ENCODE data around the gene ALPL.
"Not testable (repeated sequence)": the region's sequence is repeated elsewhere in the genome, so short reads cannot be mapped to it uniquely, and the experiment has no call there.

The ALPL gene

DNA sequence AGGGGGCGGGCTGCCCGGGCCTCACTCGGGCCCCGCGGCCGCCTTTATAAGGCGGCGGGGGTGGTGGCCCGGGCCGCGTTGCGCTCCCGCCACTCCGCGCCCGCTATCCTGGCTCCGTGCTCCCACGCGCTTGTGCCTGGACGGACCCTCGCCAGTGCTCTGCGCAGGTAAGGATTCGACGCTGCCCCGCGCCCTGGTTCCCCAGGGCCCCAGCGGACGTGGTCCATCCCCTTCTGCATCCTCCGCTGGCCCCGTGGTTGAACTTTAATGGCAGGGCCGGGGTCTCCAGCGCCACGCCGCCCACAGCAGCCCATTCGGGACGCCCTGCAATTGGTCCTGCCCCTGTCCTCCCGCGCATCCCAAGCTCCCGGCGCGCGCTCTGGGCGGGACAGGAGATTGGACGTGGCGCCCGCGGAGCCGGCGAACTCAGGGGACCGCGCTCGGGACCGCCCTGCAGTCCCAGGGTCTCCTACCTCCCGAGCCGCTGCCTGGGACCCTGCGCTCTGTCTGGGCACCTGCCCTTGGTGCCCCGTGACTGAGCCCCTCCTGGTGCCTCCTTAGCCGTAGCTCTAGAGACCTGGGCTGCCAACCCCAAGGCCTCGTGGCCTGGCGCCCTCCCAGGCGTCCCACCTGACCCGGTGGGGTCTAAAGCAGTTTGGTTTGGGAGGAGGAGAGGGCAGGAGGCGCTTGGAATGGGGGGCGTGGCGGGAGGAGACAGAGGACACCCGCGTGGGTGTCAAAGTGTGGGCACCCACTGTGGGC lies at the start of gene ALPL:
Gene ALPL, plus strand, starts transcription at position 73 of the 762 bp plus-strand sequence. CDS start 44,659 bp downstream, outside the sequence.
- no peak for DNase-seq (ENCODE audit: low read depth)

DNA sequence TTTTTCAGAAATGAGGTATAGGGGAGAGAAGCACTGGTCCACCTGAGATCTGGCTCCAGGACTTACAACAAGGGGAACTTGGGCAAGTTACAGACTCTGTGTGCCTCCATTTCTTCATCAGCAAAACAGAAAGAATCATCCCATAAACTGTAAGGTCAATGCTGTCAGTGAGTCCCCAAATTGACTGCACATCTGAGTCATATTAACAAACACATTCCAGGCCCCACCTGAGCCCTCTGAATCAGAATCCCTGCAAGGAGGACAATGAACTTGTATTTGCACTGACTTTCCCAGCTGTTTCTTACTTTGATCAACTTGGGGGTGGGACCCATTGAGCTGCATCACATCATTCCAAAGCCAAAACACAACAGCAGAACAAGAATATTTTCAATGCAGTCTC lies 44.1 kb upstream of the ALPL start:
- not testable (repeated sequence) for DNase-seq (ENCODE audit: low read depth)

DNA sequence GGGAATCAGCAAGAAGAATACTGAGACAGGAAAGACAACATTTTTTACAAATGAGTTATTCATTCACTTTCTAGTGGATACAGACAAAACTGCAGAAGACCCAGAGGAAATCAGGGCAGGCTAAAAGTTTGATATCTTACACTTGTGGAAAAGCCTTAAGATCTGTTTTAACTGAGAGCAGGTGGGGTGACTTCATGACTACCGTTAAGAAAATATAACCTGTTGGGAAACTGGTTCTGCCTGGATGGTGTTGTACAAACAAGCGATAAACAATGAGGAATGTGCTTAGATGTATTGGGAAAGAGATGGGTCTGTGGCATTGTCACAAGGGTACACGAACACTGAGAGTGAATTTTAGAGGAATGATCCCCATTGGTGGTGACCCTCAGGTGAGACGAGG lies 41.3 kb upstream of the ALPL start:
- DNase-seq (ENCODE audit: low read depth) = not testable (repeated sequence)

DNA sequence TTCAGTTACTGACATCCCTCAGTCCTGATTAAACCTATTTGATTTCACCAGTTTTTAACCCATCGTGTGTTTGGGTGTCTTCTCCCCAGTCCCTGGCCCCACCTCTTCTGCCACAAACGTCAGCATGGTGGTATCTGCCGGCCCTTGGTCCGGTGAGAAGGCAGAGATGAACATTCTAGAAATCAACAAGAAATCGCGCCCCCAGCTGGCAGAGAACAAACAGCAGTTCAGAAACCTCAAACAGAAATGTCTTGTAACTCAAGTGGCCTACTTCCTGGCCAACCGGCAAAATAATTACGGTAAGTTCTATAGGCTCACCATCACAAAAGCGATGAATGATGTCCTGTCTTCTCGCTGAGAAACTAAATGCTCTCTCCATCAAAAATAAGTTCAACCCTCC lies 40.6 kb upstream of the ALPL start:
- DNase-seq (ENCODE audit: low read depth) = no peak

DNA sequence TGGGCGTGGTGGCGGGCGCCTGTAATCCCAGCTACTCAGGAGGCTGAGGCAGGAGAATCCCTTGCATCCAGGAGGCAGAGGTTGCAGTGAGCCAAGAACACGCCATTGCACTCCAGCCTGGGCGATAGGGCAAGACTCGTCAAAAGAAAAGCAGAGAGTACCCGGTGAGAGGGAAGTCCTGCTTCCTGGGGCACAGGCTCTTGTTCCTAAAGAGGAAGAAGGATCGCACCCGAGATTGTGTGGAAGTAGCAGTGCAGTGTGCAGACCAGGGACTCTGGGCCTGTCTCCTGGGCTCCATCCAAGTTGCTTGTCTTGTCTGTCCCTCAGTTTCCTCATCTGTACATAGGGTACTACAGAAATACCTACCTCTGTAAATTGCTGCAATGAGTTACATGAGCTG lies 39.6 kb upstream of the ALPL start:
- DNase-seq (ENCODE audit: low read depth) = no peak

DNA sequence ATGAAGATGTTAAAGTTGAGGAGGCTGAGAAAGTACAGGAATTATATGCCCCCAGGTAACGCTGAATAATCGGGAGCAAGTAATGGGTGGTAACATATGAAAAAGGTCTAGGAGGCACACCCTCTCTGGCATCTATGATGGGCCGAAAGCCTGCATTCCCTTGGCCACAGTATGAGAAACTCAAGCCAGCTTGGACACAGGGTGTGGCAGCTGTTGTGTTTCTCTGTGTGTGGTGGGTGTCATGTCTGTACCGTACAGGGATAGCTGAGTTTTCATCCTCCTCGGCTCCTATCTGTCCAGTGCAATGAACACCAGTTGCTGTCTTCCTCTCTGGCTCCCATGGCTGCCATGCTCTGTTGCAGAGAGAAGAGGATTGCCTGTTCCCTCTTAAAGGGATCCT lies 36.4 kb upstream of the ALPL start:
- DNase-seq (ENCODE audit: low read depth) = no peak

DNA sequence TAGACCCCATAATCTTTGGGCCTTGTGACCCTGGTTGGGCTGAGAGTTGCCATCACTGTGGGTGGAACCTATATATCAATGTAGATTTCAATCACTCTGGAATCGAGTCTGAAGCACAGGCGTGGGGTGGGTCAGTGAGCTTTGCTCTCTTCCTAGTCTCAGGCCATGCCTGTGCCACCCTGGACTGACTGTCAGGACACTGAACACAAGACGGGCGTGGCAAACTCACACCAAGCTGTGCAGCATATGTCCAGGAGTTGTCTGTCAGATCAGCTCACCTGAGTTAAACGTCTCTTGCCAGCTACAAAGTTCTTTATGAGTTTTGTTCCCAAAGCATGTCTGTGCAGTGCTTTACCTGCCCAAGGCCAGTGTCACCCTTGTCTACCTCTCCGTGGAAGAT lies 30.9 kb upstream of the ALPL start:
- no peak for DNase-seq (ENCODE audit: low read depth)

DNA sequence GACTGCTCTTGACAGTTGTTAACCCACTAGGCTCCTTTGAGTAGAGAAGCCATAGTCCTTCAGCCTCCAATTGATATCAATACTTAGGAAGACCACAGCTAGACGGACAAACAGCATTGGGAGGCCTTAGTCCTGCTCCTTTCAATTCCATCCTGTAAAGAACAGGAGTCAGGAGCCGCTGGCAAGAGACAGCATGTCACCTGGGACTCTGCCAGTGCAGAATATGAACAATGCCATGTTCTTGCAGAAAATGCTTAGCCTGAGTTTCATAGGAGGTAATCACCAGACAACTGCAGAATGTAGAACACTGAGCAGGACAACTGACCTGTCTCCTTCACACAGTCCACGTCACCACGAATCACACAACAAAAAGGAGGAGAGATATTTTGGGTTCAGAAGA lies 25.3 kb upstream of the ALPL start:
- not testable (repeated sequence) for DNase-seq (ENCODE audit: low read depth)

DNA sequence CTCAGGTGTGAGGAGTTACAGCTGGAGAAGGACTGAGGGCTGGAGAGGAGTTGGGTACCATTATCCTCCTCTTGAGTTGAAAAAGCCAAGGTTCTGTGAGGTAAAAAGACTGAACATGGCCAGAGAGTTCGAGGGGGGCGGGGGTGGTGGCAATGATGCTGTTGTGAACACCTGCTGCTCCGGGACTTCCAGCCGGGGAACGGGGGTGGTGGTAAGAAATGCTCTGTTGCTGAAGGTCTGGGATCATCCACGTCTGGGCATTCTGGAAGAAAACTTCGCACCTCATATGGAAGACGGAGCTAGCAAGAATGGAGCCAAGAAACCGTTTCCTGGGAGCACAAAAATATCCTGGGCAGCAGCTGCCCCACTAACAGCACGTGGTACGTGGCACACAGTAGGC lies 20.1 kb upstream of the ALPL start:
- no peak for DNase-seq (ENCODE audit: low read depth)

DNA sequence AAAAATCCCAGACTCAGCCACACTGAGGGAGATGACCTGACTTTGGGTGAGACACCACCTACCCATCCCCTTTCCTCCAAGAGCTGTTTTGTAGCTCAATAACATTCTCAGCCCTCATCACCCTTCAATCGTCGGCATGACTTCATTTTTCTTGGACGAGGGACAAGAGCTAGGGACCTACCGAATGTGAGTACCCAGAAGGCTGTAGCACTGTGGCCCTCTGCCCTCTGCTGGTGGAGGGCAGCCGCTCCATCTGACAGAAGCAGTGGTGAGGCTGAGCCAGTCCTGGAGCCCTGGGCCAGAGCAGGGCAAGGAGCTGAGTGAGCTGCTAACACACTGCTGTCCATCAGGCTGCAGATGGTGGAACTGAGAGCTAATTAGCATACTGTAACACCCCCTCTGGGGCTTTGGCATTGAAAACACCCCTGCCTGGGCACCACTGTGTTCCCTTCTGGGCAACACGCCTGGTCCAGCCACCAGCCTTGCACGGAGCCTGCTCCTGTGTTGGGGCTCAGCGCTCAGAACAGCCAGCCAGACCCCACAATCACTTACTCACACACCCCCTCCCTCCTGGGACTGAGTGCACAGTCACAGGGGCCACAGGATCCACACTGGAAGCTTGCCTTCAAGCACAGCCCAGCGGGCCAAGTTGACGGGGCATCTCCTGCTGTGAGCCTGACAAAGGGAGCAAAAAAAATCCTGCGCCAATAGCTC lies 18.3 kb upstream of the ALPL start:
- no peak for DNase-seq (ENCODE audit: low read depth)

DNA sequence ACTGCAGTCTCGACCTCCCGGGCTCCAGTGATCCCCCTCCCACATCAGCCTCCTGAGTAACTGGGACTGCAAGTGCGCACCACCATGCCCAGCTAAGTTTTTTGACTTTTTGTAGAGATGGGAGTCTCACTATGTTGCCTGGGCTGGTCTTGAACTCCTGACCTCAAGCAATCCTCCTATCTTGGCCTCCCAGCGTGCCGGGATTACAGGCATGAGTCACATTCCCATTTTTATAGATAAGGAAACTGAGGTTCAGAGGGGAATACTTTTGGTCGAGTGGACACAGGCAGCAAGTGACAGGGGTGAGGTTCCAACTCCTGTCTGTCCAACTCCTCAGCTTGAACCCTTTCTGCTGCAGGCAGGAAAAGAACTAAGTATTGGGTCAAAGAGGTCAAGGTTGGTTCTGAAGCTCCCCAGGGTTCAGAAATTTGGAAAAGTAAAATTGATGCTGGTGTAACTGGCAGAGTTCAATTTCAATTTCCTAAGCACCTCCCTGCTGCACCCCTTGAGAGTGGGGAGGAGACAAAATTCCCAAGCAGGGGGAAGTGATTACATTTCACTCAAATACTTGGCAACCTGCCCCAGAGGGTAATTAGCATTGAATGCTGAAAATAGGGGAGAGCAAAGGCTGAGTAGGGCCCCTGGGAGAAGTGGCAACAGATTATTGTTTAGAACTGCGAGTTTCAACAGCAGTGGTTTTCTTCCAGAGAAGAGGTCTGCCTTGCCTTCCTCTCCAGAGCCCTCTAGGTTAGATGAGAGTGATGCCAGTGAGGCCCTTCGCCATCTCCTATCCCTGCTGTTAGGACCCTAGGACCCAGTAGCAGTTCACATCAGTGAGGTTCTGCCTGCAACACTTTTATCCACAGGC lies 17.5 kb upstream of the ALPL start:
- no peak for DNase-seq (ENCODE audit: low read depth)

DNA sequence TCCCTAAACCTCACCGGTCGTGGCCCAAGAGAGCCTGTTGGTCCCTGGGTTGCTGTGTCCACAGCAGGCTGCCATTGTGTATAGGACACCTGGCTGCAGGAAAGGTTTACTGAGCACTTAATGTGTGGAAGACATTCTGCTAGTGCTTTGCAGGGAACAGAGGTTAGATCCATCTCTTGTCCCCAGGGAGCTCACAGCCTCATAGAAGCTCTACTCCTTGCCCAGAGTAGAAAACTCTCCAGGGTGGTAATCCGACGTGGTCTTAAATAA lies 16.9 kb upstream of the ALPL start:
- no peak for DNase-seq (ENCODE audit: low read depth)

DNA sequence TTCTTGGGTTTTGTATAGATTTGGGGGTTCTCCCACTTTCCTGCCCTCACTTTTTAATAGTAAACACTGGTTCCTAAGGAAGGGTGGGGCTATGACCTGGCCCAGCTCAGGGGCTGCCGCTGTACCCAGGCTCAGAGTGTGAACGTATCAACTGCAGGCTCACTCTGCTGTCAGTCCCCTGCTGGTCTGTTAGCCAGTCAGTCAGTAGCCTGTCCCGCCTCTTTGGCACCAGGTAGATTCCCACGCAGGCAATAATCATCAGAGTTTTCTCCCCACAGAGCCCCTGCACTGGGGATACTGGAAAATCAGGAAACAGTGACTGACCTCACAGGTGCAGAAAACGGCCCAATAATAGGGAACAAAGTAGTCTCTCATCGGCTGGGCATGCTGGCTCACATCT lies 15.0 kb upstream of the ALPL start:
- no peak for DNase-seq (ENCODE audit: low read depth)

DNA sequence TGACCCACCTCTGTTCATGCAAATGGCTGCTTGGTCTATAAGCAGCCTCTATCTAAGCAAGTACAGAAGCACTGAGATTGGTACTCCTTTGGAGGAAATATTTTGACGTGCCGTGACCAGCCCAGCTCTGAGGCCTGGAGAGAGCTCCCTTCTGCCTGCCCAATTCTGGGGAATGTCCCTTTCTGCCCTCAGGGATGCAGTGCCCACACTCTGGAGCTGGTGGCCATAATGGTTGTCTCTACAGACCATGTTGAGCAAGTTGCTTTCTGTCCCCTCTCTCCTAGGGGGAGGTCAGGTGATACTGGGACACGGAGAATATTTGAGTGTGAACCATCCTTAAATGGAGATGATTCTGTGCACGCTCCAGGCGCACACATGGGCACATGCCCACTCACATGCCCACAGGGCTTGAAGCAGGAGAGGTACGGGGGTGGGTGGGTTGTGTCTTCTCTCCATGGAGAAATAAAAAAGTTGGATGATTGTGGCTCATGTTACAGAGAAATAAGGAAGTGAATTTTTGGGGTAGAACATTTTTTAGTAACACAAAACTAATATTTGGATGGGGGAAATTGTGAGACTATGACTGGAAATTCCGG lies 13.9 kb upstream of the ALPL start:
- DNase-seq (ENCODE audit: low read depth) = no peak

DNA sequence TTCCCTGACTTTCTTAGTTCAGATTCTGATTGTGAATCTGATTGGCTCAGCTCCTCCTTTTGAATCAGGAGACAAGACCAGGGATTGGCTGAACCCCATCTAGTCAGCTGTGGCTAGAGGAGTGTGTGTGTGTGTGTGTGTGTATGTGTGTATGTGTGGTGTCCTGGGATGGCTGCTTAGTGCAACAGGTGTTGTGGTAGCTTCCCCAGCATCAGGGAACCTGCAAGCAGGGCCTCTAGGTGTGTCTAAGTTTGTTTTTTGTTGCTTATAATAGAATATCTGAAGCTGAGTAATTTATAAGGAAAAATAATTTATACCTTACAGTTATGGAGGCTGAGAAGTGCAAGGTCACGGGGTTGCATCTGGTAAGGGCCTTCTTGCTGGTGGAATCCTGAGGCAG lies 13.2 kb upstream of the ALPL start:
- DNase-seq (ENCODE audit: low read depth) = no peak

DNA sequence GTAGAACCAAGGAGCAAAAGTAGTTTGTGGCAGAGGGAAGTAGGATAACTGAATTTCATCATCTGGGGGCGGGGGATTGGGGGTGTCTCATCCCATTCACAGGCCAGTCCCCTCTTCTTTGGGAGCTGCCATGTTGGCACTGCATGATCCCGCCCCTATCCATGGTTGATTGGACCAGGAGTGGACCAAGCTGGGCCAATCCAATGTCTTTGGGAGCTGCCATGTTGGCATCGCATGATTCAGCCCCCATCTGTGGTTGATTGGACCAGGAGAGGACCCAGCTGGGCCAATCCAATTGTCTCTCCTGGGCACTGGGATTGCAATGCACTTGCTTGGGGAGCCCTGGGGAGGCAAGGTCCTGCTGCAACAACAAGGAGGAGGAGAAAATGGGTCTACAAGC lies 12.3 kb upstream of the ALPL start:
- no peak for DNase-seq (ENCODE audit: low read depth)

DNA sequence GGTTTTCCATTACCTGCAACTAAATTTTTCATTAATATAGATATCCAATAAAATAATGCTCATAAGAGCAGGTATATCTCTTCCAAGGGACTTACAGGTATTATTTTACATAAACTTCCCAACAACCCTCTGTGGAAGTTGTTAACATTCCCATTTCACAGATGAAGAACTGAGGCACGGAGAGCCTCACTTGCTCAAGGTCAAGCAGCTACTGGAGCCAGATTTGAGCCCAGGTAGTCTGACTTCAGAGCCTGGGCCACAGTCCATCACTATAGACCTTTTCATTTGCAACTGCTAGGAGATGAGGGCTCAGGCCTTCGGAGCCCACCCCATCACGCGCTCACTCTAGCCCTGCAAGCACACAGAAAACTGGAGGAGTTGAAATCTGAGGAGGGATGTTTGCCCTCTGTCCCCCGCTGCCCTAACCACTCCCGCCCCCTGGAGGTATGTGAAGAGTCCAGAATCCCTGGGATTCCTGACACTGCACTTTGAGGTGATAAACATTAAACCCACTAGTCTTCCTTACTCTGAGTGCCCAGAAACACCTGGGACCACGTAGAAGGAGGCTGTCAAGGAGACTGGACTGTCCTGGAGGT lies 11.7 kb upstream of the ALPL start:
- no peak for DNase-seq (ENCODE audit: low read depth)

DNA sequence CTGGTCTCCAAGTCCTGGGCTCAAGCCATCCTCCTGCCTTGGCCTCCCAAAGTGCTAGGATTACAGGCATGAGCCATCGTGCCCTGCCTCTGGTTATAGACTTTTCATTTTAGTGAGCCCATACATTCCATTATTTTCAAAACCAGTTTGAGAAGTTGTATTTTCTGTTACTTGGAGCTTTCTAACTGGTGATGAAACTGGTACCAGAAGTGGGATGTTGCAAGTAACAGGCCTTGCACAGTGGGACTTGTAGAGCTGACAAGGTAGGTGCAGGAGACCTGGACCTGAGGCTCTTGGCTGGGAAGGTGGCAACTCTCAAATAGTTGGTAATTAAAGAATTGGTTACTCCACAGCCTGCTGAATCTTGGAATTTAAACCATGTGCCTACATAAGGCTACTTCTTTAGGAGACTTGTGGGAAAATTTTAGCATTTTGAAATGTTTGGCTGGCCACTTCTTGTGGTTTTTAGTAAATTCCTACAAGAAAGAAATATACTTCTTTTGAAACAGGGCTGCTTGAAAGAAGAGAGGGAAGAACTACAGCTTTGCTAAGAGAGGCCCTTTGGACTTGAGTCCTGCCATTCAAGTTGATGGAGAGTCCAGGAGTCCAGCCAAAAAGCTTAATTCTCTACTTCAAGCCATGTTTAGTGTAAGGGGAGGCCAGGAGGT lies 9.8 kb upstream of the ALPL start:
- no peak for DNase-seq (ENCODE audit: low read depth)

DNA sequence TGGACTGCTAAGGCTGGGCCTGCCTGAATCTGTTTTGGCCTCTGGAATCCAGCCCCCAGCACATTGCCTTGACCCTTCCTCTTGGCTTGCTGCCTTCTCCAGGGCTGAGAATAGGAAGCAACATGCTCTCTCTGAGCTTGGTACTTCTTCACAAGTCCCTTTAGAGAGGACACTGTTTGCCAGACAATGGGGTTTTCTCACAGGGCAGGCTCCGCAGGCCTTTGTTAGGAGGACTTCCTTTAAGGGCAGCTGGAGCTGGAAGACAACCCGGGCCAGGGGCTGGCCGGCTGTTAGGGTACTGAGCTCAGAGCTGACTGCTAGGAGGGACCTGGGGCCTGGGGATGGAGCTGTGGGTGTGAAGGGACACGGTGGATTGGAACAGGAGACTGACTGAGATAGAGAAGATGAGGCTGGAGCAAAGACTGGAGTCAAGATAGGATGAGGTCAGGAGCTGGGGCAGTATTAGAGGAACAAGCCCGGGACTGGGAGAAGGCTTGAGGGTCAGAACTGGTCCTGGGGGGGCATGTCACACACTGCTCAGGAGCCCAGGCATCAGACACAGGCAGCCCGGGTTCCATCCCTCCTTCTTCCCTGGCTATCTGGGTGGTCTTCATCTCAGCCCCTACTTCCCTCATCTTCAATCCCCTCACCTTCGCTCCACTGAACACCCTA lies 5.4 kb upstream of the ALPL start:
- no peak for DNase-seq (ENCODE audit: low read depth)

DNA sequence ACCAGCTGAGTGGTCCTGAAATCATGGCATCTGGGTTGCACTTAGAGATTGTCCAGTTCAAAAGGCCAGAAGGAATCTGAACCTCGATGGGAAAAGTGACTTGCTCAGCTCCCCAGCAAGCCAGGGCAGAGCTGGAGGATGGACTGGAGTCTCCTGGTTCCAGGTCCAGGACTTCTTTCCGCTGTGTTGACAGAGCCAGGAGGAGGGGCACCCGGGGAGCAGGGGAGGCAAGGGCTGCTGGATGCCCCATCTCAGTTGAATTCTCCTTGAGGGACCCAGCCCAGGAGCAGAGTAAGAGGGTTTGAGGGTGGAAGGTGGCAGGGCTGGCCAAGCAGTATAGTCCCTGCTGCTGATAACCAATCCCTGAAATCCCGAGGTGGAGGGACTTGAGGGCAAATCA lies 2.4 kb upstream of the ALPL start:
- no peak for DNase-seq (ENCODE audit: low read depth)
